Femur (tissue), 1 donor: ENCODE results near the gene SULT1C4.
"Not testable (repeated sequence)": the region's sequence is repeated elsewhere in the genome, so short reads cannot be mapped to it uniquely, and the experiment has no call there.

Source experiments
- DNase-seq: peaks from one replicate; pipeline ENCODE4 v3.0.0-alpha.2; 2017

The SULT1C4 gene

DNA sequence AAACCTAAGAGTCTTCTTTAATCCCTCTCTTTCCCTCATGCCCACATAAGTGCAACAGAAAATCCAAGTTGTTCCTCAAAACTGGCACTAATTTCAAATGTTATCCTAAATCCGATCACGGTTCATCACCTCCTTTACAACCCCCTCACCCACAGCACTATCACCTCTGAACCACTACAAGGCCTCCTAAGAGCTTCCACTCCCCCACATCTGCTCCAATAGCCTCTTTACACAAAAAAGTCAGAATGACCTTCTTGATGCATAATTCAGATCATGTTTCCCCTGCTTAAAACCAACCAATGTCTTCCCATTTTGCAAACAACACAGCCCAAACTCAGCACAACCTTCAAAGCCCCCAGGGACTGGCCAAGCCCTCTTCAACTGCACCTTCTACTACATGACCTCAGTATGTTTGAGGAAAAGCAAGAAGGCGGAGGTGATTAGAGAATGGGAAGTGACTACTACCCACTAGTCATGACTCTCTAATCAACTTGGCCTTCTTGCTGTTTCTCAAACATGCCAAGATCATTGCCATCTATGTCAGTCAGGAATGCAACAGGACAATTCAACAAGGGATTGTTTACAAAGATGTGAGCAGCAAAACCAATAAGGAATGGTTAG, 36.6 kb downstream of the SULT1C4 start:
- DNase-seq: no peak

DNA sequence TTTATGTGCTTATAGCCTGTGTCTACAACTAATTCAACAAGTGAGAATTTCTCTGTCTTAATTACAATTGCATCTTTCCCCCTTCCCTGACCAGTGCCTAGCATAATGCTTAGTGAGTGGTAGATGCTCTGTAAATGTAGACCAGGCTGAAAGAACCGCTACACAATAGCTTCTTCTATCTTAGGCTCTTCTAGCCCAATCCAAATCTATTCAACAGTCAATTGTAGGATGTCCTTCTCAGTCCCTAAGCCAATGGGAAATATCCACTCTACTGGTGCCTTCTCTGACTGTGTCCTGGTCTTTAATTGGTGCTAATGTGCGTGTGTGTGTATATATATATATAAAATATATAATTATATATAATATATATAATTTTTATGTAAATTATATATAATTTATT, 37.2 kb downstream of the SULT1C4 start:
- DNase-seq: no peak

DNA sequence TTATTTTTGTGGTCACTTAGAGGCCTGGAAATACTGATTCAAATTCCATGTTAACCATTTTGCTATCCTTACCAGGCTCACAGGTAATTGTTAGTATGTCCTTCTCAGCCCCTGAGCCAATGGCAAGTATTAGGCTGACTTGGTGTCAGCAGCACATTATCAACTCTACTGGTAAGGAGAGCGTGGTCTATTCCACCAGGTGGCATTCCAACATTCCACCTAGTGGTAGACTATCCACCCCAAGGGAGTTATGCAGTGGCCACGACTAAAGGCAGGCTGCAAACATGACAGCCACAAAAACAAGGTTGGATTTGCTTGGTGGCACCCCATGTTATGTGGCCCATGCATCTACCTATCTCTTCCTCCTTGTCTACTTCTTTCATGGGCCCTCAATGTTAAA, 39.5 kb downstream of the SULT1C4 start:
- DNase-seq: no peak

DNA sequence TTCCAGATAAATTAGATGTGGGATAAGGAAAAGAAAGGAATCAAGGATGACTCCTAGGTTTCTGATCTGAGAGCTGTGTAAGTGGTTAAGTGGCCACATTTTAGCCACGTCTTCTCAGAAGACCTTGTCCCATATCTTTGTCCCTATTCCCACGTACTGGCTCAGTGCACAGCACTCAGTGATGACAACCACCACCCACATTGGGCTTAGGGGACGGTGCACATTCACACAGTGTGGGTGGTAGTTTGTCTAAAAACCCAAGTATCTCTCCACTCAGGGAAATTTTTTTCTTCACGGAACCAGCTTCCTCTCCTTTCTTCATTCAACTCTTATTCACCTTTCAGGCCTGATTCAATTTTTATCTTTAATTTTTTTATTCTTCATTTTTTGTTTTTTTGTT, 40.7 kb downstream of the SULT1C4 start:
- no peak for DNase-seq

DNA sequence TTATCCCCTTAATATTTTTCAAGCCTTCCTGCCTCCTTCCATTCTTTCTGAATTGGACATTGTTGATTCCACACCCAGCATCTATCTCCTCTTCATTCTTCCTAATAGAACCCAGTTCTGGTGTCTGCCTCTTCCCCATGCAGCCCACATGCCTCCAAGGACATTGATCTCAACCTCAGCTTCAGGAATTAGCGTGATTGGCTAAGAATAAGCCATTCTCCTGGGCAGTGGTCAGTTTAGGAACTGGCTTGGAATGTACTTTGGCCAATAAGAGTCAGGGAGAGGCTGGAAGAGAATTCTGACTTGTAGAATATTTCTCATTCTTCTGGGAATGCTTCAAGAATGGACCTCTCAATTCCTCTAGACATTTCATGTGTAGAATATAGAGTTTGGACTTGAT, 45.3 kb downstream of the SULT1C4 start:
- no peak for DNase-seq

DNA sequence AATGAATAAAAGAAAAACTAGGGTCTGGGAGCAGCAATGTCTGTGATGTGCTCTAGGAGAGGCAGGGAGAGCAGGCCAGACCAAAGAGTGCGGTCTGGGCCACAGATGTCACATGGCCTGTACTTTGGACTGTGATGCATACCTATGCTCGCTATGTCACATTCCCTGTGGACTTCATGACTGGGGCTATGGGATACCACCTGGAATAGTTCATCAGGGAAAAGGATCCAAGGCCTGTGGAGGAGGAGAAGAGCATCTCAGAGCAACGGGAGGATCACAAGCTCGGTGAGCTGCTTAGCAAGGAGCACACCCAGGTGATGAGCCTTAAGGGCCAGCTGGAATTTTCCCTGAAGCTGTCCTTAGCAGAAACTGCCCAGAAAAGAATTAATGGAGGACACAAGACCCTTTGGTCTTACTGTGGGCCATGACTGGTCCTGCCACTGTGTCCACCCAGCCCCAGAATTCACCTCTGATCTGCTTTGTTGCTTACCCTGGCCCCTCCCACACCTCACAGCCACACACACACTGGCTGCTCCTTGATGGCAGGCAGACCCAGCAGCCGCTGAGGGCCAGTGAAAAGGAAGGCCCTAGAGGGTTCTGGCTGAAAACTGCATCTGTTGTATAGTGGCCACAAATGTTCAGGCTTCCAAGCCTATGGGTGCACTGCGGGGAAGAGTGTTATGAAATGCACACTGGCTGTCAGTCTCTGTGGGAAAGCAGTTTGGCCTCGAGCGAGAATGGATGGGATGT, 45.9 kb downstream of the SULT1C4 start:
- DNase-seq: no peak

DNA sequence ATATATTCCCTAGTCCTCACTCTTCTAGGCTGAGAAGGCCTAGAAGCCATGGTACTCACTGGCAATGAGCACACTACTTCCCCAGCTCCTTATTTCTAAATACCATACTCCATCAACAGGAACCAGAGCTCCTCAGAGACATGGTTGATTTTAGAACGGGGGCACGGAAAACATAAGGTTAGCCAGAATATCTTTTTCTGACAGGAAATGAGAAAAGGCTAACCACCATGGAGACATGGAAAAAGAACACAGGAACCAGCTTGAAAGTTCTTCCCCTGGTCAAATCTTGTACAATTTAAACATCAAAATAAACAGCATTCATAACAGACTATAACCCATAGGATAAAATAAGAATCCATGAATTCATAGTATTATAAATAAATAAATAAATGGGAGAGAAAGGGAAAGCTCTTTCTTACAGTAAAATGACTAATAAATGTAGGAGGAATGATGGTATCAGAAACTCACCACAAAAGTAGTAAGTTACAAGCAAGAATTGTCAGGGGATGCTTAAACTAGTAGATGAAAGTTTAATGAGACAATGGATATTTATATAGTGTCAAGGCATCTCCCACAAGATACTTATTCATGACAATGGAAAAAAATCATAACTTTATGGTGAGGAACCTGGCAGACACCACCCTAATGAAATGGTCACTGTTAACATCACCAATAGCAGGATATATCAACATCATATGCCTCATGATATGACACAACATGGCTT, 50.7 kb downstream of the SULT1C4 start:
- no peak for DNase-seq

DNA sequence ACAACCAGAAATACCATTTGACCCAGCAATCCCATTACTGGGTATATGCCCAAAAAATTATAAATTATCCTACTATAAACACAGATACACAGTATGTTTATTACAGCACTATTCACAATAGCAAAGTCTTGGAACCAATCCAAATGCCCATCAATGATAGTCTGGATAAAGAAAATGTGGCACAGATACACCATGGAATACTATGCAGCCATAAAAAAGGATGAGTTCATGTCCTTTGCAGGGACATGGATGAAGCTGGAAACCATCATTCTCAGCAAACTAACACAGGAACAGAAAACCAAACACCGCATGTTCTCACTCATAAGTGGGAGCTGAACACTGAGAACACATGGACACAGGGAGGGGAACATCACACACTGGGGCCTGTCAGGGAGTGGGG, 57.8 kb downstream of the SULT1C4 start:
- not testable (repeated sequence) for DNase-seq

DNA sequence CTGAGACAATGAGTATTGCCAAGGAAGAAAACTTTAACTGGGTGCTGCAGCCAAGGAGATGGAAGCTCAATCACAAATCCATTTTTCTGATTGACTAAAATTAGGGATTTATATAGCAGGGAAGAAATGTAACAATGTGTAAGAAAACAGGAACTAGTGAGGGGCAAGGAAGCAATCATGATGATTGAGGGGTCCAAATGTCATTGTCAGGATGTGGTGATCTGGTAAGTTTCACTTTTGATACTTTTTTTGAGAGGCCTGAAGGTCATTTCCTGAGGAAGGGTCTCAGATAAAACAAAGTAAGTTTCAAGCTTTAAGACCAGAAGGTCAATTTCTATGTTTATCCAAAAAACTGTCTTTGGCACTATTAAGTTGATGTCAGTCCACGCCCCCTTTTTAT, 59.2 kb downstream of the SULT1C4 start:
- DNase-seq: no peak
